HepG2 (cell line): ENCODE measurements around the gene DCLRE1C. TPM values are rescaled to one million over a fixed set of nuclear protein-coding genes. Genes with fewer than 3 reads are reported as not detected.

ENCODE experiments used
- BHLHE40 ChIP-seq: IDR thresholded peaks from 2 replicates; pipeline ENCODE4 v1.6.1; 2011; ENCODE audit warnings: low read length, improper control_type of control experiment
- CEBPG ChIP-seq: IDR thresholded peaks from 2 replicates; pipeline ENCODE4 v1.6.1; 2016
- GTF3A ChIP-seq: sonication (generic); formaldehyde crosslinking; conservative IDR thresholded peaks from 2 replicates; pipeline ENCODE4 v1.4.0; 2020; ENCODE audit warnings: mild to moderate bottlenecking, missing genetic modification reagents
- MEIS1 ChIP-seq: sonication (generic); formaldehyde crosslinking; IDR thresholded peaks from 2 replicates; pipeline ENCODE4 v1.9.0; 2021; ENCODE audit warnings: mild to moderate bottlenecking, missing genetic modification reagents, moderate library complexity, borderline replicate concordance
- PHF8 ChIP-seq: sonication (generic); formaldehyde crosslinking; IDR thresholded peaks from 2 replicates; pipeline ENCODE4 v1.5.0; 2020; ENCODE audit warnings: missing genetic modification reagents
- SOX5 ChIP-seq: IDR thresholded peaks from 2 replicates; pipeline ENCODE4 v1.6.1; 2016; ENCODE audit warnings: borderline replicate concordance
- TCF12 ChIP-seq, 2 experiments: fragments of 450-650 bp in 1 of 2; sonication (generic) in 1 of 2; formaldehyde crosslinking in 1 of 2; IDR thresholded peaks; 2 replicates each; pipeline versions ENCODE4 v1.6.1 to v1.8.0; 2017 to 2022; ENCODE audit warnings: antibody characterized with exemption in 1 of 2, mild to moderate bottlenecking in 1 of 2, missing genetic modification reagents in 1 of 2, moderate library complexity in 1 of 2
- TGIF2 ChIP-seq: IDR thresholded peaks from 2 replicates; pipeline ENCODE4 v1.6.1; 2016; ENCODE audit warnings: control low read depth, missing compliant biosample characterization
- THAP11 ChIP-seq: IDR thresholded peaks from 2 replicates; pipeline ENCODE4 v1.6.1; 2016; ENCODE audit warnings: missing biosample characterization, missing genetic modification reagents
- ZNF33B ChIP-seq: sonication (generic); formaldehyde crosslinking; IDR thresholded peaks from 2 replicates; pipeline ENCODE4 v1.5.1; 2020; ENCODE audit warnings: mild to moderate bottlenecking, missing genetic modification reagents
- ZNF674 ChIP-seq: sonication (generic); formaldehyde crosslinking; IDR thresholded peaks from 2 replicates; pipeline ENCODE4 v1.5.0; 2020; ENCODE audit warnings: low read depth, mild to moderate bottlenecking, missing genetic modification reagents
- polyA plus RNA-seq, 8 experiments: library from polyadenylated mRNA; depleted of rRNA in 3 of 8; stranded (reverse) in 7 of 8; unstranded in 1 of 8; fragments of >200 nt; fragmentation: Illumina TruSeq in 4 of 8; extraction: Trizol in 4 of 8; gene quantifications; 2 replicates each; pipeline versions ENCODE4 v1.2.1 to v1.2.3, GENCODE V29; 2011 to 2016; ENCODE audit warnings: low read depth in 4 of 8, missing spikeins in 1 of 8, mixed read lengths in 1 of 8; ENCODE audit not compliant: insufficient read depth in 1 of 8
- total RNA-seq, 5 experiments: library from RNA; depleted of rRNA; stranded (reverse); fragments of >200 nt; fragmentation: Illumina TruSeq; extraction: Trizol; gene quantifications; 2 replicates each; pipeline ENCODE4 v1.2.3, GENCODE V29; 2016; ENCODE audit warnings: low read depth in 1 of 5
- TF ChIP-seq, protein P1 (sequence below): IDR thresholded peaks from 2 replicates; pipeline ENCODE4 v1.6.1; 2016; ENCODE audit warnings: low read depth, control low read depth
- TF ChIP-seq, protein P2 (sequence below): sonication (generic); formaldehyde crosslinking; IDR thresholded peaks from 2 replicates; pipeline ENCODE4 v1.8.0; 2022; ENCODE audit warnings: mild to moderate bottlenecking, missing genetic modification reagents, moderate library complexity
- TF ChIP-seq, protein P3 (sequence below): IDR thresholded peaks from 2 replicates; pipeline ENCODE4 v1.6.1; 2016; ENCODE audit warnings: mild to moderate bottlenecking
- TF ChIP-seq, protein P4 (sequence below): sonication (generic); formaldehyde crosslinking; IDR thresholded peaks from 2 replicates; pipeline ENCODE4 v1.5.0; 2020; ENCODE audit warnings: mild to moderate bottlenecking, missing genetic modification reagents
- TF ChIP-seq, protein P5 (sequence below): sonication (generic); formaldehyde crosslinking; IDR thresholded peaks from 2 replicates; pipeline ENCODE4 v1.4.0; 2020; ENCODE audit warnings: missing genetic modification reagents

Gene DCLRE1C
- total and polyA plus RNA-seq, 2 of the 13 experiments (the other 11 are each of a cell fraction or from before 2014, with no cell fraction given): 3.0 to 10.3 TPM

DNA sequence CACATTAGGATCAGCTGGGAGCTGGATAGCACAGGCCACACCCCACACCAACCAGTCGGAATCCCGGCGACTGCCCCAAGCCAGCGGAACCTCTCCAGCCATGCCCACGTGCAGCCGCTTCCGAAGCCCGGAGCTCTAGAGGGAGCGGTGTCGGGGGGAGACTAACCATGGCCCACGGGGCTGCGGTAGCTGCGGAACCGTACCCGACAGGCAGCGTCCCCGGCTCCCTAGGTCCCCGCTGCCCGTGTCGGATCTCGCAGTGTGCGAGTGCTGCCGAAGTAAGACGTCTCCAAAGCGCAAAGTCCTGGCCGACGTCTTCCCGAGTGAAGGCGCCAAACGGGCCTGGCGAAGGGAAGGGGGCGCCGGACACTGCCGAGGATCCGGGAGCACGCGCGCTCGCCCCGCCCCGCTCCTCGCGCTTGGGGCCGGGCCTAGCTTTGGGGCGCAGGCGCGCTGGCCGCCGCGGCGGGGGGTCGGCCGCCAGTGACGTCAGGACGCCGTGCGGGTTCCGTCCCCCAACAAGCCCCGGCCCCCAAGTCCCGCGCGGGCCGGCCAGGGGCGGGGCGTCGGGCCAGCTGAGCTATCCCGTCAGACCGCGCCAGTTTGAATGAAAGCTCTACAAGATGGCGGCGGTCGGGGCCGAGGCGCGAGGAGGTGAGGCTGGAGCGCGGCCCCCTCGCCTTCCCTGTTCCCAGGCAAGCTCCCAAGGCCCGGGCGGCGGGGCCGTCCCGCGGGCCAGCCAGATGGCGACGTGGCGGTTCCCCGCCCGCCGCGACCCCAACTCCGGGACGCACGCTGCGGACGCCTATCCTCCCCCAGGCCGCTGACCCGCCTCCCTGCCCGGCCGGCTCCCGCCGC lies 75.4 kb downstream of the DCLRE1C start, which contains the start of gene SUV39H2 (continued):
- peak; percentile 93 for TF ChIP-seq ZNF33B (CRISPR knock-in tag)
- TF ChIP-seq, protein P1, sequence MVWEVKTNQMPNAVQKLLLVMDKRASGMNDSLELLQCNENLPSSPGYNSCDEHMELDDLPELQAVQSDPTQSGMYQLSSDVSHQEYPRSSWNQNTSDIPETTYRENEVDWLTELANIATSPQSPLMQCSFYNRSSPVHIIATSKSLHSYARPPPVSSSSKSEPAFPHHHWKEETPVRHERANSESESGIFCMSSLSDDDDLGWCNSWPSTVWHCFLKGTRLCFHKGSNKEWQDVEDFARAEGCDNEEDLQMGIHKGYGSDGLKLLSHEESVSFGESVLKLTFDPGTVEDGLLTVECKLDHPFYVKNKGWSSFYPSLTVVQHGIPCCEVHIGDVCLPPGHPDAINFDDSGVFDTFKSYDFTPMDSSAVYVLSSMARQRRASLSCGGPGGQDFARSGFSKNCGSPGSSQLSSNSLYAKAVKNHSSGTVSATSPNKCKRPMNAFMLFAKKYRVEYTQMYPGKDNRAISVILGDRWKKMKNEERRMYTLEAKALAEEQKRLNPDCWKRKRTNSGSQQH (CRISPR knock-in tag): peak; percentile 76; the same call in 1 of the 2 replicates
- peak; percentile 95 for TF ChIP-seq PHF8 (CRISPR knock-in tag)
- TF ChIP-seq, protein P2, sequence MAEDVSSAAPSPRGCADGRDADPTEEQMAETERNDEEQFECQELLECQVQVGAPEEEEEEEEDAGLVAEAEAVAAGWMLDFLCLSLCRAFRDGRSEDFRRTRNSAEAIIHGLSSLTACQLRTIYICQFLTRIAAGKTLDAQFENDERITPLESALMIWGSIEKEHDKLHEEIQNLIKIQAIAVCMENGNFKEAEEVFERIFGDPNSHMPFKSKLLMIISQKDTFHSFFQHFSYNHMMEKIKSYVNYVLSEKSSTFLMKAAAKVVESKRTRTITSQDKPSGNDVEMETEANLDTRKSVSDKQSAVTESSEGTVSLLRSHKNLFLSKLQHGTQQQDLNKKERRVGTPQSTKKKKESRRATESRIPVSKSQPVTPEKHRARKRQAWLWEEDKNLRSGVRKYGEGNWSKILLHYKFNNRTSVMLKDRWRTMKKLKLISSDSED (CRISPR knock-in tag): no peak
- peak; percentile 76 for TF ChIP-seq MEIS1 (CRISPR knock-in tag)
- TF ChIP-seq TGIF2 (CRISPR knock-in tag): peak; percentile 36; the same call in 1 of the 2 replicates
- TF ChIP-seq, protein P3, sequence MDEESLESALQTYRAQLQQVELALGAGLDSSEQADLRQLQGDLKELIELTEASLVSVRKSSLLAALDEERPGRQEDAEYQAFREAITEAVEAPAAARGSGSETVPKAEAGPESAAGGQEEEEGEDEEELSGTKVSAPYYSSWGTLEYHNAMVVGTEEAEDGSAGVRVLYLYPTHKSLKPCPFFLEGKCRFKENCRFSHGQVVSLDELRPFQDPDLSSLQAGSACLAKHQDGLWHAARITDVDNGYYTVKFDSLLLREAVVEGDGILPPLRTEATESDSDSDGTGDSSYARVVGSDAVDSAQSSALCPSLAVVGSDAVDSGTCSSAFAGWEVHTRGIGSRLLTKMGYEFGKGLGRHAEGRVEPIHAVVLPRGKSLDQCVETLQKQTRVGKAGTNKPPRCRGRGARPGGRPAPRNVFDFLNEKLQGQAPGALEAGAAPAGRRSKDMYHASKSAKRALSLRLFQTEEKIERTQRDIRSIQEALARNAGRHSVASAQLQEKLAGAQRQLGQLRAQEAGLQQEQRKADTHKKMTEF: peak; percentile 67; the same call in 1 of the 2 replicates
- peak; percentile 51; the same call in 1 of the 2 replicates for TF ChIP-seq THAP11
- TF ChIP-seq, protein P4, sequence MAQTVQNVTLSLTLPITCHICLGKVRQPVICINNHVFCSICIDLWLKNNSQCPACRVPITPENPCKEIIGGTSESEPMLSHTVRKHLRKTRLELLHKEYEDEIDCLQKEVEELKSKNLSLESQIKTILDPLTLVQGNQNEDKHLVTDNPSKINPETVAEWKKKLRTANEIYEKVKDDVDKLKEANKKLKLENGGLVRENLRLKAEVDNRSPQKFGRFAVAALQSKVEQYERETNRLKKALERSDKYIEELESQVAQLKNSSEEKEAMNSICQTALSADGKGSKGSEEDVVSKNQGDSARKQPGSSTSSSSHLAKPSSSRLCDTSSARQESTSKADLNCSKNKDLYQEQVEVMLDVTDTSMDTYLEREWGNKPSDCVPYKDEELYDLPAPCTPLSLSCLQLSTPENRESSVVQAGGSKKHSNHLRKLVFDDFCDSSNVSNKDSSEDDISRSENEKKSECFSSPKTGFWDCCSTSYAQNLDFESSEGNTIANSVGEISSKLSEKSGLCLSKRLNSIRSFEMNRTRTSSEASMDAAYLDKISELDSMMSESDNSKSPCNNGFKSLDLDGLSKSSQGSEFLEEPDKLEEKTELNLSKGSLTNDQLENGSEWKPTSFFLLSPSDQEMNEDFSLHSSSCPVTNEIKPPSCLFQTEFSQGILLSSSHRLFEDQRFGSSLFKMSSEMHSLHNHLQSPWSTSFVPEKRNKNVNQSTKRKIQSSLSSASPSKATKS (CRISPR knock-in tag): no peak
- no peak for TF ChIP-seq BHLHE40
- TF ChIP-seq GTF3A (CRISPR knock-in tag): 0 out of 2 replicates have a peak, but pooled peaks have one; percentile 83
- 0 out of 2 replicates have a peak, but pooled peaks have one; percentile 3 for TF ChIP-seq CEBPG (CRISPR knock-in tag)
- TF ChIP-seq, protein P5, sequence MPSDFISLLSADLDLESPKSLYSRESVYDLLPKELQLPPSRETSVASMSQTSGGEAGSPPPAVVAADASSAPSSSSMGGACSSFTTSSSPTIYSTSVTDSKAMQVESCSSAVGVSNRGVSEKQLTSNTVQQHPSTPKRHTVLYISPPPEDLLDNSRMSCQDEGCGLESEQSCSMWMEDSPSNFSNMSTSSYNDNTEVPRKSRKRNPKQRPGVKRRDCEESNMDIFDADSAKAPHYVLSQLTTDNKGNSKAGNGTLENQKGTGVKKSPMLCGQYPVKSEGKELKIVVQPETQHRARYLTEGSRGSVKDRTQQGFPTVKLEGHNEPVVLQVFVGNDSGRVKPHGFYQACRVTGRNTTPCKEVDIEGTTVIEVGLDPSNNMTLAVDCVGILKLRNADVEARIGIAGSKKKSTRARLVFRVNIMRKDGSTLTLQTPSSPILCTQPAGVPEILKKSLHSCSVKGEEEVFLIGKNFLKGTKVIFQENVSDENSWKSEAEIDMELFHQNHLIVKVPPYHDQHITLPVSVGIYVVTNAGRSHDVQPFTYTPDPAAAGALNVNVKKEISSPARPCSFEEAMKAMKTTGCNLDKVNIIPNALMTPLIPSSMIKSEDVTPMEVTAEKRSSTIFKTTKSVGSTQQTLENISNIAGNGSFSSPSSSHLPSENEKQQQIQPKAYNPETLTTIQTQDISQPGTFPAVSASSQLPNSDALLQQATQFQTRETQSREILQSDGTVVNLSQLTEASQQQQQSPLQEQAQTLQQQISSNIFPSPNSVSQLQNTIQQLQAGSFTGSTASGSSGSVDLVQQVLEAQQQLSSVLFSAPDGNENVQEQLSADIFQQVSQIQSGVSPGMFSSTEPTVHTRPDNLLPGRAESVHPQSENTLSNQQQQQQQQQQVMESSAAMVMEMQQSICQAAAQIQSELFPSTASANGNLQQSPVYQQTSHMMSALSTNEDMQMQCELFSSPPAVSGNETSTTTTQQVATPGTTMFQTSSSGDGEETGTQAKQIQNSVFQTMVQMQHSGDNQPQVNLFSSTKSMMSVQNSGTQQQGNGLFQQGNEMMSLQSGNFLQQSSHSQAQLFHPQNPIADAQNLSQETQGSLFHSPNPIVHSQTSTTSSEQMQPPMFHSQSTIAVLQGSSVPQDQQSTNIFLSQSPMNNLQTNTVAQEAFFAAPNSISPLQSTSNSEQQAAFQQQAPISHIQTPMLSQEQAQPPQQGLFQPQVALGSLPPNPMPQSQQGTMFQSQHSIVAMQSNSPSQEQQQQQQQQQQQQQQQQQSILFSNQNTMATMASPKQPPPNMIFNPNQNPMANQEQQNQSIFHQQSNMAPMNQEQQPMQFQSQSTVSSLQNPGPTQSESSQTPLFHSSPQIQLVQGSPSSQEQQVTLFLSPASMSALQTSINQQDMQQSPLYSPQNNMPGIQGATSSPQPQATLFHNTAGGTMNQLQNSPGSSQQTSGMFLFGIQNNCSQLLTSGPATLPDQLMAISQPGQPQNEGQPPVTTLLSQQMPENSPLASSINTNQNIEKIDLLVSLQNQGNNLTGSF (CRISPR knock-in tag): 0 out of 2 replicates have a peak, but pooled peaks have one; percentile 88
- TF ChIP-seq TCF12 (IDR thresholded peaks at IDR 0.05): no peak
- peak; percentile 60 for TF ChIP-seq TCF12 (CRISPR knock-in tag; IDR thresholded peaks at IDR 0.05)
- 0 out of 2 replicates have a peak, but pooled peaks have one; percentile 15 for TF ChIP-seq SOX5 (CRISPR knock-in tag)
- TF ChIP-seq ZNF674 (CRISPR knock-in tag): no peak
